ENCODE measurements around the gene SATB2. TPM values are rescaled to one million over a fixed set of nuclear protein-coding genes. Genes with fewer than 3 reads are reported as not detected.

SATB2 gene
- polyA plus RNA-seq, 1 donor from 2014 or later: 0.21 TPM

DNA sequence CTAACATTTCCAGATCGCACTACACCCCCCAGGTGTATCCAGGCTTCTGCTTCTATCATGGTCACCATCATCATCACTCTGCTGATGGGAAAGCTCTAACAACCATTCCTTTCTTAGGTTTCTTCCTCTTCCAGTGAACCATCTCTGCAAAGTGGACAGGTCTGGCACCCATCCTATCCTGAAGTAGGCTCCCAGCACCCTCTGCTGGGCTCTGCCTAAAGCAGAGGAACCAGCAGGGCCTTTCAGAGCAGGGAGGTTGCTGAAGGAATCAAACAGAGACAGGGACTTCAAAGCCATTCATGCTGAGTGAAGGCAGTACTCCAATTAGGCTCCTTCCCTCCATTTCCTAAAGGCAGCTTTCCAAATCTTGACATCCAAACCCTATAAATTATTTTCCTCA is 27.2 kb upstream of the SATB2 start:
- Histone ChIP-seq H3K36me3 (ENCODE audit: insufficient read depth, low read length) (no peaks in the 10 kb centered on the region), H3K27ac (ENCODE audit: low read length) (no peak overlapping the region), H4K20me1 (ENCODE audit: insufficient read depth) (no peaks in the 10 kb centered on the region), H3K9me2 (ENCODE audit: insufficient read depth, low read length) (no peaks in the 10 kb centered on the region), H3K4me3 (ENCODE audit: low read length) (no peak overlapping the region), H2AFZ (ENCODE audit: low read depth, low read length) (no peak overlapping the region), H3F3A (ENCODE audit: insufficient read depth, low read length, poor library complexity, severe bottlenecking) (no peaks in the 10 kb centered on the region), H3K9ac (ENCODE audit: low read length) (no peak overlapping the region), H3K79me2 (replicated peaks; ENCODE audit: insufficient read depth, low read length) (no peaks in the 10 kb centered on the region), H3K9me3 (ENCODE audit: low read length) (no peaks in the 10 kb centered on the region), H3K4me2 (ENCODE audit: low read length) (no peak overlapping the region), H3K27me3 (ENCODE audit: insufficient read depth, low read depth, low read length) (no peaks in the 10 kb centered on the region)
- TF ChIP-seq EP300 (conservative IDR thresholded peaks at IDR 0.05; ENCODE audit: poor library complexity, severe bottlenecking) (no peak), TAF1 (IDR thresholded peaks at IDR 0.05; ENCODE audit: low read depth) (no peak), RAD21 (conservative IDR thresholded peaks at IDR 0.05) (no peak), SMC3 (conservative IDR thresholded peaks at IDR 0.05; ENCODE audit: poor library complexity) (no peak), MXI1 (conservative IDR thresholded peaks at IDR 0.05; ENCODE audit: poor library complexity, severe bottlenecking) (no peak), EZH2 (IDR thresholded peaks at IDR 0.05; ENCODE audit: borderline replicate concordance, insufficient read depth, low read length, poor library complexity, severe bottlenecking) (no peak), POLR2AphosphoS5 (IDR thresholded peaks at IDR 0.05) (no peak), REST (IDR thresholded peaks at IDR 0.05; ENCODE audit: borderline replicate concordance) (no peak)
- TF ChIP-seq, protein P1, sequence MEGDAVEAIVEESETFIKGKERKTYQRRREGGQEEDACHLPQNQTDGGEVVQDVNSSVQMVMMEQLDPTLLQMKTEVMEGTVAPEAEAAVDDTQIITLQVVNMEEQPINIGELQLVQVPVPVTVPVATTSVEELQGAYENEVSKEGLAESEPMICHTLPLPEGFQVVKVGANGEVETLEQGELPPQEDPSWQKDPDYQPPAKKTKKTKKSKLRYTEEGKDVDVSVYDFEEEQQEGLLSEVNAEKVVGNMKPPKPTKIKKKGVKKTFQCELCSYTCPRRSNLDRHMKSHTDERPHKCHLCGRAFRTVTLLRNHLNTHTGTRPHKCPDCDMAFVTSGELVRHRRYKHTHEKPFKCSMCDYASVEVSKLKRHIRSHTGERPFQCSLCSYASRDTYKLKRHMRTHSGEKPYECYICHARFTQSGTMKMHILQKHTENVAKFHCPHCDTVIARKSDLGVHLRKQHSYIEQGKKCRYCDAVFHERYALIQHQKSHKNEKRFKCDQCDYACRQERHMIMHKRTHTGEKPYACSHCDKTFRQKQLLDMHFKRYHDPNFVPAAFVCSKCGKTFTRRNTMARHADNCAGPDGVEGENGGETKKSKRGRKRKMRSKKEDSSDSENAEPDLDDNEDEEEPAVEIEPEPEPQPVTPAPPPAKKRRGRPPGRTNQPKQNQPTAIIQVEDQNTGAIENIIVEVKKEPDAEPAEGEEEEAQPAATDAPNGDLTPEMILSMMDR (IDR thresholded peaks at IDR 0.05; ENCODE audit: poor library complexity, severe bottlenecking): no peak

DNA sequence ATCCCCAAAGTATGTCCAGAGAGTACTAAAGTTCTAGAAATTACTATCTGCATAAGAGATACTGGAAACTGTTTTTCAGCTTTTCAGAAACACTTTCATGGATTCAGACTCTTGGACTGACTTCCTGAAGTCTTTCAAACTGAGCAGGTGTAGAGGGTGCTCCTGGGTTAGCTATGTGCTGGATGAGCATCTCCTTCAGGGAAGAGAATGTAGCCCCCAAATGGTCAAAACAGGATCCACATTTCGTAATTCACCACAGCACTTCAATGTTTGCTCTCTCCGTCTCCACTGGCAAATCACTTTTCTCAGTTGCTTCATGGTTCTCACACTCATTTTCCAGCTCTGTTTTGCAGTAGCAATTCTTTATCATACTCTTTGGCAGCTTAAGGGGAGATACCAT is 23.2 kb upstream of the SATB2 start:
- Histone ChIP-seq H3K9ac (ENCODE audit: low read length) (no peak overlapping the region), H3K27me3 (ENCODE audit: insufficient read depth, low read depth, low read length) (no peaks in the 10 kb centered on the region), H3K4me2 (ENCODE audit: low read length) (no peak overlapping the region), H3K36me3 (ENCODE audit: insufficient read depth, low read length) (no peaks in the 10 kb centered on the region), H3K4me3 (ENCODE audit: low read length) (no peak overlapping the region), H3F3A (ENCODE audit: insufficient read depth, low read length, poor library complexity, severe bottlenecking) (no peaks in the 10 kb centered on the region), H2AFZ (ENCODE audit: low read depth, low read length) (no peak overlapping the region), H3K27ac (ENCODE audit: low read length) (no peak overlapping the region), H4K20me1 (ENCODE audit: insufficient read depth) (no peaks in the 10 kb centered on the region), H3K79me2 (replicated peaks; ENCODE audit: insufficient read depth, low read length) (no peaks in the 10 kb centered on the region), H3K9me2 (ENCODE audit: insufficient read depth, low read length) (no peaks in the 10 kb centered on the region), H3K9me3 (ENCODE audit: low read length) (no peaks in the 10 kb centered on the region)
- TF ChIP-seq EZH2 (IDR thresholded peaks at IDR 0.05; ENCODE audit: borderline replicate concordance, insufficient read depth, low read length, poor library complexity, severe bottlenecking) (no peak), REST (IDR thresholded peaks at IDR 0.05; ENCODE audit: borderline replicate concordance) (no peak), RAD21 (conservative IDR thresholded peaks at IDR 0.05) (no peak), EP300 (conservative IDR thresholded peaks at IDR 0.05; ENCODE audit: poor library complexity, severe bottlenecking) (no peak), SMC3 (conservative IDR thresholded peaks at IDR 0.05; ENCODE audit: poor library complexity) (no peak), MXI1 (conservative IDR thresholded peaks at IDR 0.05; ENCODE audit: poor library complexity, severe bottlenecking) (no peak), TAF1 (IDR thresholded peaks at IDR 0.05; ENCODE audit: low read depth) (no peak), POLR2AphosphoS5 (IDR thresholded peaks at IDR 0.05) (no peak)
- TF ChIP-seq, protein P1 (IDR thresholded peaks at IDR 0.05; ENCODE audit: poor library complexity, severe bottlenecking): no peak
